ENCODE data around the gene E2F3. TPM values are rescaled to one million over a fixed set of nuclear protein-coding genes. Genes with fewer than 3 reads are reported as not detected.
A peak's percentile ranks its signal among the peaks of the same experiment; 100 is the strongest.

Gene E2F3
- total and polyA plus RNA-seq, 2 donors (not counting 3 experiments of a cell fraction or from before 2014, with no cell fraction given): 8.6 to 22.0 TPM

DNA sequence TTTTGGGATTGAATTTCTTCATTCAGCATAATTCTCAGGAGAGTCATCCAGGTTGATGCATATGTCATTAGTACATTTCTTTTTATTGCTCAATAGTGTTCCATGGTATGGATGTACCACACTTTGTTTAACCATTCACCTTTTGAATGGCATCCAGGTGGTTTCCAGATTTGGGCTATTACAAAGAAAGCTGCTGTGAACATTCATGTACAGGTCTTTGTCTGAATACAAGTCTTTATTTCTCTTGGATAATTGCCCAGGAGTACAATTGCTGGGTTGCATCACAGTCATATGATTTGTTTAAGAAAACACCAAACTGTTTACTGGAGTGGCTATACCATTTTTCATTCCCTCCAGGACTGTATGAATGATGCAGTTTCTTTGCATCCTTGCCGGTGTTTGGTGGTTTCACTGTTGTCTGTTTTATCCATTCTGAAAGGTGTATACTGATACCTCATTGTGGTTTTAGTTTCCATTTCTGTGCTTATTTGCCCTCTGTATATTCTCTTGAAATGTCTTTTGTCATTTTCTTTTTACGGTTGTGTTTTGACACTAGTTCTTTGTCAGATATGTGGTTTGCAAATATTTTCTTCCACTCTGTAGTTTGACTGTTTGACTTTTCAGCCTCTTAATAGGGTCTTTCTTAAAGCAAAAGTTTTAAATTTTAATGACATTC lies 141.4 kb downstream of the E2F3 start:
- Histone ChIP-seq H3K79me2 (ENCODE audit: control insufficient read depth, insufficient read depth, low read length) (peaks cover 31% of the 10 kb centered on the region), H3K27me3 (ENCODE audit: control insufficient read depth in 2 of 2, insufficient read depth in 2 of 2, low read length in 2 of 2) (no peaks in the 10 kb centered on the region), H3K4me2 (ENCODE audit: insufficient read depth, low read length) (peak overlapping the region; percentile 14), H3K9me3 (replicated peaks; ENCODE audit: control insufficient read depth, insufficient read depth, low read length) (no peaks in the 10 kb centered on the region), H3K9me1 (replicated peaks; ENCODE audit: control insufficient read depth, extremely low read depth, insufficient read depth, low read length) (no peaks in the 10 kb centered on the region), H3K27ac (ENCODE audit: insufficient read depth, low read depth, low read length) (peak overlapping the region; percentile 13), H3K36me3 (ENCODE audit: control insufficient read depth in 2 of 2, extremely low read depth in 1 of 2, insufficient read depth in 2 of 2, low read length in 2 of 2) (no peaks in the 10 kb centered on the region), H3K4me1 (ENCODE audit: control insufficient read depth, extremely low read depth, insufficient read depth, low read length) (peaks cover 9% of the 10 kb centered on the region), H2AFZ (ENCODE audit: low read depth, low read length) (no peak overlapping the region), H4K20me1 (replicated peaks; ENCODE audit: control insufficient read depth, extremely low read depth, insufficient read depth, low read length) (no peaks in the 10 kb centered on the region), H3K9ac (replicated peaks; ENCODE audit: extremely low read depth, insufficient read depth, low read length) (peak overlapping the region; percentile 33), H3K4me3 (replicated peaks in 1 of 3; ENCODE audit: insufficient read depth in 1 of 3, low read depth in 1 of 3, low read length in 3 of 3) (no peak overlapping the region)
- ChIA-PET POLR2A (no interaction called here), CTCF (no interaction called here)
- TF ChIP-seq MYC (IDR thresholded peaks at IDR 0.05; ENCODE audit: low read depth, low read length) (no peak), JUN (IDR thresholded peaks at IDR 0.05; ENCODE audit: borderline replicate concordance, insufficient read depth, insufficient read length, low read depth) (peak; percentile 44)
- BruUV-seq (replicated peaks): no TSS peak
- intact Hi-C loops (cut with micrococcal nuclease): no loop called here
- FAIRE-seq (peak; percentile 93), DNase-seq (ENCODE audit: low read depth, low spot score) (peak; percentile 90)
- dilution Hi-C loops (cut with MboI; ENCODE audit: extremely low pct_ligation_motif_present, low sequenced_read_pairs): no loop called here

Small RNA genes within 50 kb of the gene (small RNA-seq; reads per million reads assigned to genes)
- not detected for gene RF00019 (ENCODE audit: insufficient read depth, insufficient read length, low read depth, low replicate concordance)
- gene RNU6-141P (ENCODE audit: insufficient read depth, insufficient read length, low read depth, low replicate concordance): not detected

Other genes with a start within 250 kb of the E2F3 start
- 4.8 and 5.4 TPM in 2 replicates for gene MBOAT1, start 189.4 kb upstream of the E2F3 start, total RNA-seq
- 2.1 and 2.3 TPM in 2 replicates for gene MBOAT1, start 189.4 kb upstream of the E2F3 start, polyA plus RNA-seq
- gene CDKAL1, start 132.6 kb downstream of the E2F3 start, total RNA-seq: 17.3 and 20.5 TPM in 2 replicates
- 6.1 TPM in 2 replicates for gene CDKAL1, start 132.6 kb downstream of the E2F3 start, polyA plus RNA-seq